Measurements from ENCODE around the gene ITPR1. TPM values are rescaled to one million over a fixed set of nuclear protein-coding genes. Genes with fewer than 3 reads are reported as not detected.

The ITPR1 gene
- total RNA-seq, 1 experiment from 2014 or later: 7.5 TPM

DNA sequence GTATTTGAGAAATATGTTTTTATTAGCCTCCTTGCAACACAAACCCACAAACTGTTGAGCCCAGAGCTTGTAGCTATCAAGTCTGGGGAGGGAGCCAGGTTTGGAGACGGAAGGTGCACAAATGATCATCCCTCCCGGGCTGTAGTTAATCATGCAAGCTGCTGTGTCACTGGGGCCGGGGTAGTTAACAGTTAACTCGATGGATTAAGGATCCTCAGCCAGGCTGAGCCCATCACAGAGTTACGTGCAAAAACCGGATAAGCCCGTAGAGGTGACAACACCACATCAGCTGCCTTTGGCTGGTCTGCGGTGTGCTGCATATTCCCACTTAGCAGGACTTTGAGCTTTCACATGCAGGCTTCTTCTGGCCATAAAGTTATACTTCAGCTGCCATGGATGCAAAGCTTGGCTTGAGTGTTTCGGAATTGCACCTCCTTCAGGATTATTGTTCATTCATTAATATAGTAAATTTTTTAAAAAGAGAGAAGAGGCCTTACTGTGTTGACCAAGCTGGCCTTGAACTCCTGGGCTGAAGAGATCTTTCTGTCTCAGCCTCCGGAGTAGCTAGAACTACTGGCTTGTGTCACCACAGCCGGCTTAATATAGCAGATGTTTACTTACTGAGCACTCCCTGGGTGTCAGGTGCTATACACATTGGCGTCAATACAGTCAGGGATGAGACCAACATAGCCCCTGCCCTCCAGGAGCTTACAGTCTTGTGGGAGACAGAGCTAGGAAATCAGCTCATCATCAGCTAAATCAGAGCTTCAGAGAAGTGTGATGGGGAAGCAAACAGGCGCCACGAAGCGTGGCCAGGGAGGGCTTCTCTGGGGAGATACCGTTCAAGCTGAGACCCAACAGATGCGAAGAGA is 259.3 kb downstream of the ITPR1 start:
- BruUV-seq (replicated peaks): no TSS peak
- DNase-seq (ENCODE audit: unreplicated experiment): peak; percentile 30
- intact Hi-C loops (cut with micrococcal nuclease): no loop called here
- no peak overlapping the region for H3K4me3 Mint-ChIP-seq (ENCODE audit: unreplicated experiment)
- TF ChIP-seq, protein P1, sequence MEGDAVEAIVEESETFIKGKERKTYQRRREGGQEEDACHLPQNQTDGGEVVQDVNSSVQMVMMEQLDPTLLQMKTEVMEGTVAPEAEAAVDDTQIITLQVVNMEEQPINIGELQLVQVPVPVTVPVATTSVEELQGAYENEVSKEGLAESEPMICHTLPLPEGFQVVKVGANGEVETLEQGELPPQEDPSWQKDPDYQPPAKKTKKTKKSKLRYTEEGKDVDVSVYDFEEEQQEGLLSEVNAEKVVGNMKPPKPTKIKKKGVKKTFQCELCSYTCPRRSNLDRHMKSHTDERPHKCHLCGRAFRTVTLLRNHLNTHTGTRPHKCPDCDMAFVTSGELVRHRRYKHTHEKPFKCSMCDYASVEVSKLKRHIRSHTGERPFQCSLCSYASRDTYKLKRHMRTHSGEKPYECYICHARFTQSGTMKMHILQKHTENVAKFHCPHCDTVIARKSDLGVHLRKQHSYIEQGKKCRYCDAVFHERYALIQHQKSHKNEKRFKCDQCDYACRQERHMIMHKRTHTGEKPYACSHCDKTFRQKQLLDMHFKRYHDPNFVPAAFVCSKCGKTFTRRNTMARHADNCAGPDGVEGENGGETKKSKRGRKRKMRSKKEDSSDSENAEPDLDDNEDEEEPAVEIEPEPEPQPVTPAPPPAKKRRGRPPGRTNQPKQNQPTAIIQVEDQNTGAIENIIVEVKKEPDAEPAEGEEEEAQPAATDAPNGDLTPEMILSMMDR (IDR thresholded peaks at IDR 0.05; ENCODE audit: unreplicated experiment): no peak
- H3K27me3 Mint-ChIP-seq (ENCODE audit: insufficient read depth, unreplicated experiment): no peaks in the 10 kb centered on the region
- no peaks in the 10 kb centered on the region for H3K9me3 Mint-ChIP-seq (ENCODE audit: unreplicated experiment)
- ChIA-PET CTCF (interaction anchor here (0.6 to 2.1 kb wide), 6 partner anchors 15 to 305 kb away, joined by 3 to 9 read pairs (median 4); no protein-coding TSS in a partner anchor), POLR2A (interaction anchor here (0.7 to 0.8 kb wide), 3 partner anchors 11 to 48 kb away, joined by 3 read pairs; no protein-coding TSS in a partner anchor)
- peaks cover 20% of the 10 kb centered on the region for H3K4me1 Mint-ChIP-seq (ENCODE audit: insufficient read depth, unreplicated experiment)
- peak overlapping the region; percentile 79 for H3K27ac Mint-ChIP-seq (ENCODE audit: low read depth, unreplicated experiment)
- no peaks in the 10 kb centered on the region for H3K36me3 Mint-ChIP-seq (ENCODE audit: insufficient read depth, unreplicated experiment)

DNA sequence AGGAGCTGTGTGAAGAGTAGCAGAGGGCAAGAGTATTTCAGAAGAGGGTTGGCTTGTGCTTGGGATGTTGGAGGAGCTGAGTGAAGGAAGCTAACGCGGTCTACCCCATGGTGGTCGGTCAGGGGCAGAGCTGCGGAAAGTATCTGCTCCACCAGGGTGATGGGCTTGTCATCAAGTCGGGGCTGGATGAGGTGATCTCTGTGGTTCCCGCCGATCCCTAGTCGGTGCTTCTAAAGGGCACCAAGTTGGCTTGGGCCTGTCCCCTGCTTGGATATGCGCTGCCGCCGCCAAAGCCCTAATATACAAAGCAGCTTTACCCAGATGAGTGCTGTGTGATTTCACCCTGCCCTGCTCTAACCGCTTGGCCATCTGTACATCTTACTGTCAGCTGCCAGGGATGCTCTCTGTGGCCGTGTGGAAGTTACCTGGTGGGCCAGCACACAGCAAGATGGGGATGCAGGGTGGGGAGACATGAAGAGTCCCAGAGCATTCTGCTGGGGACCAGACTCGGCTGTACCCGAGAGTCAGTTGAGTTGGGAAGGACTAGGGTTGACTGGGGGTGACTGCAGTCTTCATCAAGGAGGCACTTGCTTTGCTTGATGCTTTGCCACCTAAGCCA is 260.0 kb downstream of the ITPR1 start:
- DNase-seq (ENCODE audit: unreplicated experiment): no peak
- TF ChIP-seq, protein P1 (IDR thresholded peaks at IDR 0.05; ENCODE audit: unreplicated experiment): no peak
- Mint-ChIP-seq H3K4me1 (ENCODE audit: insufficient read depth, unreplicated experiment) (peaks cover 20% of the 10 kb centered on the region), H3K27ac (ENCODE audit: low read depth, unreplicated experiment) (no peak overlapping the region), H3K9me3 (ENCODE audit: unreplicated experiment) (no peaks in the 10 kb centered on the region), H3K4me3 (ENCODE audit: unreplicated experiment) (no peak overlapping the region), H3K36me3 (ENCODE audit: insufficient read depth, unreplicated experiment) (no peaks in the 10 kb centered on the region), H3K27me3 (ENCODE audit: insufficient read depth, unreplicated experiment) (no peaks in the 10 kb centered on the region)
- BruUV-seq (replicated peaks): no TSS peak
- POLR2A ChIA-PET: interaction anchor here (0.7 to 0.8 kb wide), 2 partner anchors 13 to 47 kb away, joined by 3 read pairs; no protein-coding TSS in a partner anchor
- intact Hi-C loops (cut with micrococcal nuclease): no loop called here
- CTCF ChIA-PET: interaction anchor here (1.6 kb wide), 1 partner anchor 15 kb away, joined by 4 read pairs; no protein-coding TSS in a partner anchor

DNA sequence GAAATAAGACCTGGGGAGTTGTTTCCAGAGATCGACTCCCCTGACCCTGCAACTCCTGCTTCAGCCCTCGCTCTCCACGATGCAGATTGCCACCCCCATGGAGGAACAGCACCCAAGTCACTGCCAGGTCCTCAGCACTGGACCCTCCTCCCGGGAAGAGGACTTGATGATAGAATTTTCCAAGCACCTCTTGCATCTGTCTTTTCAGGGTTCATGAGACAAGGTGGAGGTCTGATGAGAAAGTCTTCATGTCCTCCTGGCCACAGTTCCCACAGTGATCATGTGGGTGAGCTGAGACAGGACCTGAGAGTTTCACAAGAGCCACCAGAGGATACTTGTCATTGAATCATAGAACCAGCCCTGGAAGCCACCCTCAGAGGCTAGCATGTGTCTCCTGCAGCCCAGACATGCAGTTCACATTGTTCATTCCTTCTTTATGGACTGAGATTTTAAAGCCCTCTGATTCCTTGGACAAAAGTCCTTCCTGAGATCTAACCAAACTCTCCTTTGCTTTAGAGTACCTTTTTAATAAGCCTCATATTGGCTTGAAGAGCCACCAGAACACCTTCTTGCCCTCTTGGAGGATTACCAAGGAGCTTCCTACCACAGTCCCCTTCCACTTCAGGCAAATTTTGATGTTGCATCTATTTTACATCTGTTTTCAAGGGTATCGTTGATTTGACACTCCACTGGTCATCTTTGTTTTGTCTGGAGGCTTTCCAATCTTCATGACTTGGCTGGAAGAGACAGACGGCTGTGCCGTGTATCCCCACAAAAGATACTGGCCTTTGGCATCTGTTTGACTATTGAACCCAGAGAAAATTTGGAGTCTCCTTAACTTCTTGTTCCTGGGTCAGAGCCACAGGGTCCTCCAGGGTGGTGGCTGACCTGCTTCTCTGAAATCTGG is 261.3 kb downstream of the ITPR1 start:
- ChIA-PET CTCF (interaction anchor here (0.7 kb wide), 1 partner anchor 33 kb away, joined by 4 read pairs; no protein-coding TSS in a partner anchor), POLR2A (no interaction called here)
- H3K27ac Mint-ChIP-seq (ENCODE audit: low read depth, unreplicated experiment): no peak overlapping the region
- H3K9me3 Mint-ChIP-seq (ENCODE audit: unreplicated experiment): no peaks in the 10 kb centered on the region
- H3K4me1 Mint-ChIP-seq (ENCODE audit: insufficient read depth, unreplicated experiment): peaks cover 20% of the 10 kb centered on the region
- no peaks in the 10 kb centered on the region for H3K27me3 Mint-ChIP-seq (ENCODE audit: insufficient read depth, unreplicated experiment)
- BruUV-seq (replicated peaks): no TSS peak
- no peak overlapping the region for H3K4me3 Mint-ChIP-seq (ENCODE audit: unreplicated experiment)
- intact Hi-C loops (cut with micrococcal nuclease): no loop called here
- H3K36me3 Mint-ChIP-seq (ENCODE audit: insufficient read depth, unreplicated experiment): no peaks in the 10 kb centered on the region
- DNase-seq (ENCODE audit: unreplicated experiment): no peak
- TF ChIP-seq, protein P1 (IDR thresholded peaks at IDR 0.05; ENCODE audit: unreplicated experiment): no peak
